Neural crest cell (in vitro differentiated cells): ENCODE results near the gene KRTAP10-9. TPM values are rescaled to one million over a fixed set of nuclear protein-coding genes. Genes with fewer than 3 reads are reported as not detected.

Experiments used
- DNase-seq: peaks from one replicate; pipeline ENCODE4 v3.0.0; 2021; ENCODE audit warnings: low read depth, mixed read lengths, low spot score
- H3K27ac Mint-ChIP-seq: one replicate; pipeline ENCODE4 v1.8.0; 2021; ENCODE audit warnings: mild to moderate bottlenecking, mixed read lengths; ENCODE audit not compliant: unreplicated experiment
- H3K27me3 Mint-ChIP-seq: 2 replicates; pipeline ENCODE4 v1.8.0; 2021; ENCODE audit warnings: low read depth, mild to moderate bottlenecking, mixed read lengths
- H3K36me3 Mint-ChIP-seq: 2 replicates; pipeline ENCODE4 v1.8.0; 2021; ENCODE audit warnings: low read depth, mild to moderate bottlenecking, mixed read lengths
- H3K4me1 Mint-ChIP-seq: 2 replicates; pipeline ENCODE4 v1.8.0; 2021; ENCODE audit warnings: mixed read lengths
- H3K4me3 Mint-ChIP-seq: one replicate; pipeline ENCODE4 v1.8.0; 2021; ENCODE audit warnings: mild to moderate bottlenecking, mixed read lengths
- H3K9me3 Mint-ChIP-seq: 2 replicates; pipeline ENCODE4 v1.8.0; 2021; ENCODE audit warnings: mixed read lengths
- total RNA-seq: library from RNA; stranded (reverse); gene quantifications from 2 replicates; pipeline ENCODE4 v1.2.1, GENCODE V29; 2021
- TF ChIP-seq, protein P1 (sequence below): fragments of 200-600 bp; sonication (generic); conservative IDR thresholded peaks from 2 replicates; pipeline ENCODE4 v1.5.0; 2021; ENCODE audit warnings: antibody characterized with exemption, mild to moderate bottlenecking

The KRTAP10-9 gene
- total RNA-seq, 1 donor from 2014 or later: not detected

DNA sequence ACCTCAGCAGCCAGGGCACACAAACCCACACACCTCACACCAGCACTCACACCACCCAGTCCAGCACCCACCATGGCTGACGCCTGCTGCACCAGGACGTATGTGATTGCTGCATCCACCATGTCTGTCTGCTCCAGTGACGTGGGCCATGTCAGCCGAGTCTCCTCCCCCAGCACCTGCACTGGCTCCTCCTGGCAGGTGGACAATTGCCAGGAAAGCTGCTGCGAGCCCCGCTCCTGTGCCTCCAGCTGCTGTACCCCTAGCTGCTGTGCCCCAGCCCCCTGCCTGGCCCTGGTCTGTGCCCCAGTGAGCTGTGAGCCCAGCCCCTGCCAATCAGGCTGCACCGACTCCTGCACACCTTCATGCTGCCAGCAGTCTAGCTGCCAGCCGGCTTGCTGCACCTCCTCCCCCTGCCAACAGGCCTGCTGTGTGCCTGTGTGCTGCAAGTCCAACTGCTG lies 14.8 kb upstream of the KRTAP10-9 start, which contains the start of gene KRTAP10-8:
KRTAP10-8 (plus strand) TSS at position 51 of the 458 bp plus-strand sequence; CDS start at position 73, 22 bp downstream.
- Mint-ChIP-seq H3K27me3 (peaks cover 10% of the 10 kb centered on the region), H3K27ac (no peak within 1 kb of the TSS), H3K36me3 (peaks cover 12% of the 10 kb centered on the region), H3K4me1 (no peaks in the 10 kb centered on the region), H3K9me3 (peaks cover 14% of the 10 kb centered on the region), H3K4me3 (no peak within 1 kb of the TSS)
- no peak for DNase-seq
- TF ChIP-seq, protein P1, sequence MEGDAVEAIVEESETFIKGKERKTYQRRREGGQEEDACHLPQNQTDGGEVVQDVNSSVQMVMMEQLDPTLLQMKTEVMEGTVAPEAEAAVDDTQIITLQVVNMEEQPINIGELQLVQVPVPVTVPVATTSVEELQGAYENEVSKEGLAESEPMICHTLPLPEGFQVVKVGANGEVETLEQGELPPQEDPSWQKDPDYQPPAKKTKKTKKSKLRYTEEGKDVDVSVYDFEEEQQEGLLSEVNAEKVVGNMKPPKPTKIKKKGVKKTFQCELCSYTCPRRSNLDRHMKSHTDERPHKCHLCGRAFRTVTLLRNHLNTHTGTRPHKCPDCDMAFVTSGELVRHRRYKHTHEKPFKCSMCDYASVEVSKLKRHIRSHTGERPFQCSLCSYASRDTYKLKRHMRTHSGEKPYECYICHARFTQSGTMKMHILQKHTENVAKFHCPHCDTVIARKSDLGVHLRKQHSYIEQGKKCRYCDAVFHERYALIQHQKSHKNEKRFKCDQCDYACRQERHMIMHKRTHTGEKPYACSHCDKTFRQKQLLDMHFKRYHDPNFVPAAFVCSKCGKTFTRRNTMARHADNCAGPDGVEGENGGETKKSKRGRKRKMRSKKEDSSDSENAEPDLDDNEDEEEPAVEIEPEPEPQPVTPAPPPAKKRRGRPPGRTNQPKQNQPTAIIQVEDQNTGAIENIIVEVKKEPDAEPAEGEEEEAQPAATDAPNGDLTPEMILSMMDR: no peak

- Mint-ChIP-seq H3K27me3 (peaks cover 3% of the 10 kb centered on the region), H3K27ac (no peak overlapping the region), H3K36me3 (peaks cover 12% of the 10 kb centered on the region), H3K4me1 (no peaks in the 10 kb centered on the region), H3K9me3 (peaks cover 14% of the 10 kb centered on the region), H3K4me3 (no peak overlapping the region)
- TF ChIP-seq, protein P1: no peak
- no peak for DNase-seq
These were observed 14.1 kb upstream of the KRTAP10-9 start for GRCh38 chr21:44612669-44613229.

DNA sequence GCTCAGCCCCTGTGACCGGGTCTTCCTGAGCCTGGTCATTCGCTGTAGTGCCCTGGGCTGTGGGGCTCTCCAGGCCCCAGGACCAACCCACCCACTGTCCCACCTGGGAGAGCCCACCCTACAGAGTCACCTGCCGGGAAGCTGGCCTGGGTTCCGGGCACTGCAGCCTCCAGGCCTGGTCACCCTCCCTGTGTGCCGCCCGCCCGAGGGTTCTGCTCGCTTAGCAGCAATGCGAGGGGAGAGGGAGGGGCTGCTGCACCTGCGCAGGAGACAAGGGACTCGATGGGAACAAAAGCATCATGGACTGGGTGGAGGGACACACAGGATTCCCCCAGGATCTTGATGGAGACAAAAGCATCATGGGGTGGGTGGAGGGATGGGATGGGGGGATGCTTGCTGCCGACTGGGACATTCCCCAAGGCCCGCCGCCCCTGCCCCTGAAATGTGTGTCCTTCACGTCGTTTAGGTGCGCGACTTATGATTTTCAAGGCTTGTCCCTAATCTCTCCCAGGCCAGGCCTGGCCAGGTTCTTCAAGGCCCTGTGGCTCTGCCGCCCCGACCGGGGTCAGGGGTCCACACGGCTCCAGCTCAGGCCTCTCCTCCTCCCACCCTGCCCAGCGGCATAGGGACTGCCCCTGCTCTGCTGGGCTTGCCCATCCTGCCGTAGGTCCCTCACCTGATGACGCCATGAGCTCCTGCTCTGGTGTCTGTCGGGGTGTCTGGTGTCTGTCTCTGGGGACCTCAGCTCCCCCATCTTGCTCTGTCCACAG lies 13.3 kb upstream of the KRTAP10-9 start:
- H3K36me3 Mint-ChIP-seq: peaks cover 12% of the 10 kb centered on the region
- H3K9me3 Mint-ChIP-seq: peaks cover 14% of the 10 kb centered on the region
- TF ChIP-seq, protein P1: no peak
- H3K4me3 Mint-ChIP-seq: no peak overlapping the region
- DNase-seq: no peak
- H3K4me1 Mint-ChIP-seq: no peaks in the 10 kb centered on the region
- no peaks in the 10 kb centered on the region for H3K27me3 Mint-ChIP-seq
- H3K27ac Mint-ChIP-seq: no peak overlapping the region

GRCh38 chr21:44614161-44614631 lies 12.7 kb upstream of the KRTAP10-9 start:
- TF ChIP-seq, protein P1: no peak
- Mint-ChIP-seq H3K27ac (no peak overlapping the region), H3K4me3 (no peak overlapping the region), H3K27me3 (no peaks in the 10 kb centered on the region), H3K4me1 (no peaks in the 10 kb centered on the region), H3K36me3 (peaks cover 12% of the 10 kb centered on the region), H3K9me3 (peaks cover 10% of the 10 kb centered on the region)
- DNase-seq: no peak

DNA sequence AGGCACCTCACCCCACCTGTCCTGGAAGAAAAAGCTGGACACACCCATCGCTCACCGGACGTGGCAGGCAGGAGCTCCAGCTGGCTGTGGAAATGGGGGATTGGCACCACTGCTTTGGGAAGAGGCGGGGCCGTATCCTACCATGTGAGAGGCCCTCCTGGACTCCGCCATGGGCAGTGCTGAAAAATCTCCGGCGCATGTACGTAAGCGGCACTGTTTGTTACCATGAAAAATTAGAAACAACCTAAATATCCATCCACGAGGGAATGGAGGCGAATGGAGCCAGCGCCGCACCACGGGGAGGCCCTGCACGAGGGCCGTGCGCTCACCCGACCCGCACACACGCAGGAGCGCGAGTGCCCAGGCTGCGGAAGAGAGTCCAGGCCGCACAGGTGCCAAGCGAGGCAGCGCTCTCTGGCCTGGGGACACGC lies 11.9 kb upstream of the KRTAP10-9 start:
- no peaks in the 10 kb centered on the region for H3K4me1 Mint-ChIP-seq
- H3K27ac Mint-ChIP-seq: no peak overlapping the region
- H3K4me3 Mint-ChIP-seq: no peak overlapping the region
- TF ChIP-seq, protein P1: no peak
- peaks cover 4% of the 10 kb centered on the region for H3K27me3 Mint-ChIP-seq
- DNase-seq: no peak
- peaks cover 6% of the 10 kb centered on the region for H3K9me3 Mint-ChIP-seq
- peaks cover 10% of the 10 kb centered on the region for H3K36me3 Mint-ChIP-seq
